Neural progenitor cell (in vitro differentiated cells): Measurements from ENCODE around the gene ULK4. TPM values are rescaled to one million over a fixed set of nuclear protein-coding genes. Genes with fewer than 3 reads are reported as not detected.

ENCODE experiments used
- DNase-seq: peaks from one replicate; pipeline ENCODE4 v3.0.0-alpha.2; 2016; ENCODE audit warnings: low spot score
- H2AFZ ChIP-seq: fragments of 200-600 bp; sonication (generic); replicated peaks from 2 replicates; pipeline ENCODE4 v1.6.1; 2016; ENCODE audit warnings: antibody characterized with exemption
- H3F3A ChIP-seq: fragments of 200-600 bp; sonication (generic); 2 replicates; pipeline ENCODE4 v1.6.1; 2016; ENCODE audit warnings: antibody characterized with exemption, low read depth
- H3K27ac ChIP-seq: fragments of 200-600 bp; sonication (generic); 2 replicates; pipeline ENCODE4 v1.5.1; 2016; ENCODE audit warnings: mild to moderate bottlenecking
- H3K27me3 ChIP-seq: fragments of 200-600 bp; sonication (generic); 2 replicates; pipeline ENCODE4 v1.6.1; 2016; ENCODE audit warnings: mild to moderate bottlenecking, moderate library complexity
- H3K36me3 ChIP-seq: fragments of 200-600 bp; sonication (generic); 2 replicates; pipeline ENCODE4 v1.5.1; 2016
- H3K4me1 ChIP-seq: fragments of 200-600 bp; sonication (generic); 2 replicates; pipeline ENCODE4 v1.6.1; 2016; ENCODE audit warnings: mixed run types
- H3K4me2 ChIP-seq: fragments of 200-600 bp; sonication (generic); 2 replicates; pipeline ENCODE4 v1.6.1; 2016
- H3K4me3 ChIP-seq: fragments of 200-600 bp; sonication (generic); 2 replicates; pipeline ENCODE4 v1.5.1; 2016
- H3K79me2 ChIP-seq: fragments of 200-600 bp; sonication (generic); 2 replicates; pipeline ENCODE4 v1.6.1; 2016; ENCODE audit warnings: low read depth
- H3K9ac ChIP-seq: fragments of 200-600 bp; sonication (generic); 2 replicates; pipeline ENCODE4 v1.6.1; 2016
- H3K9me3 ChIP-seq: fragments of 200-600 bp; sonication (generic); 2 replicates; pipeline ENCODE4 v1.5.1; 2016; ENCODE audit warnings: low read depth
- H4K20me1 ChIP-seq: fragments of 200-600 bp; sonication (generic); 2 replicates; pipeline ENCODE4 v1.6.1; 2016; ENCODE audit warnings: low read depth
- H3K27ac Mint-ChIP-seq: 3 replicates; pipeline ENCODE4 v1.8.0; 2021; ENCODE audit warnings: mixed read lengths
- H3K27me3 Mint-ChIP-seq: 2 replicates; pipeline ENCODE4 v1.8.0; 2022; ENCODE audit warnings: low read depth, mild to moderate bottlenecking, inconsistent platforms, moderate library complexity, mixed read lengths; ENCODE audit not compliant: insufficient read depth
- H3K36me3 Mint-ChIP-seq: 3 replicates; pipeline ENCODE4 v1.8.0; 2021; ENCODE audit warnings: mixed read lengths
- H3K4me1 Mint-ChIP-seq: 3 replicates; pipeline ENCODE4 v1.8.0; 2021; ENCODE audit warnings: mixed read lengths
- H3K4me3 Mint-ChIP-seq: 3 replicates; pipeline ENCODE4 v1.8.0; 2021; ENCODE audit warnings: mild to moderate bottlenecking, moderate library complexity, mixed read lengths
- H3K9me3 Mint-ChIP-seq: 3 replicates; pipeline ENCODE4 v1.8.0; 2020; ENCODE audit warnings: mixed read lengths
- CTCF ChIP-seq: fragments of 200-600 bp; sonication (generic); IDR thresholded peaks from 2 replicates; pipeline ENCODE4 v1.5.1; 2017; ENCODE audit warnings: antibody characterized with exemption, mild to moderate bottlenecking
- EZH2 ChIP-seq: fragments of 200-600 bp; sonication (generic); IDR thresholded peaks from 2 replicates; pipeline ENCODE4 v1.6.1; 2017; ENCODE audit warnings: antibody characterized with exemption, mild to moderate bottlenecking, moderate library complexity
- EZH2phosphoT487 ChIP-seq: fragments of 200-600 bp; sonication (generic); IDR thresholded peaks from 2 replicates; pipeline ENCODE4 v1.6.1; 2017; ENCODE audit warnings: antibody characterized with exemption
- total RNA-seq: library from RNA; depleted of rRNA; stranded (reverse); fragments of >200 nt; gene quantifications from 2 replicates; pipeline ENCODE4 v1.2.3, GENCODE V29; 2015; ENCODE audit warnings: low replicate concordance

Gene ULK4
- total RNA-seq, 1 donor from 2014 or later, result 33.0 TPM

DNA sequence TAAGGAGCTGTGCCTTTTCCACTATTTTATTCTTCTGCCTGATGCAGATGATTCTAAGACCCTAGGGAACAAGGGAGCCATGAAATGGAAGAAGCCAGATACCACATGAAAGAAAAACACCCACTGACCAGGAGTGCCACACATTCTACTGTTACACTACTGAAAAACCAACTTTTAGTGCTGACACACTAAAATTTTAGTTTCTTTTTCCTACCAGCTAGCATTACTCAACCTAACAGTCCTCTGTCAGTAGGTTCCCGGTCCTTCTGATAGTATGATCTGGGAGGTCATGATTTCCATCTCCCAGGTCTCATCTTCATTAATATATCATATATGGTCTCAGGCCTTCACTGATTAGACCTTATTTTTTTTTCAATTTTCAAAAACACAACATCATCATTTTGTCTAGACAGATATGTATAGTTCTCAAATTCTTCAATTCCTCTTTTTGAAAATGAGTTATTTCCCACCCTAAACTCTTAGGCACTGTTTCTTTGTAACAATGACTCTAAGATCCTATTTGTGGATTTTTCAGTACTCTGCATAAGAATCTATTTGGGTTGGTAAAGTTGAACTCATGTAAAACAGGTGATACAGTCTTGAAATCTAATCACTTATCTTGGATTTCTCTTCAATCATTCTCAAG, 440.8 kb downstream of the ULK4 start:
- H3K9me3 ChIP-seq, result no peaks in the 10 kb centered on the region

GRCh38 chr3:41519746-41520145, 442.2 kb downstream of the ULK4 start:
- Mint-ChIP-seq H3K36me3 (no peaks in the 10 kb centered on the region), H3K27me3 (peaks cover 2% of the 10 kb centered on the region), H3K27ac (no peak overlapping the region), H3K4me1 (peaks cover 4% of the 10 kb centered on the region), H3K9me3 (no peaks in the 10 kb centered on the region), H3K4me3 (no peak overlapping the region)
- no peaks in the 10 kb centered on the region for H3K36me3 ChIP-seq
- no peaks in the 10 kb centered on the region for H3K9me3 ChIP-seq
- H3K27ac ChIP-seq, result no peak overlapping the region
- H4K20me1 ChIP-seq, result no peaks in the 10 kb centered on the region
- peaks cover under 1% of the 10 kb centered on the region for H3K4me1 ChIP-seq
- no peaks in the 10 kb centered on the region for H3K27me3 ChIP-seq
- no peak overlapping the region for H3K4me3 ChIP-seq
- H3K9ac ChIP-seq, result no peak overlapping the region
- TF ChIP-seq EZH2phosphoT487 (no peak), CTCF (no peak), EZH2 (no peak)
- no peaks in the 10 kb centered on the region for H3K79me2 ChIP-seq
- H3F3A ChIP-seq, result no peaks in the 10 kb centered on the region
- no peak overlapping the region for H3K4me2 ChIP-seq
- no peak for DNase-seq
- H2AFZ ChIP-seq, result no peak overlapping the region

More for the DNA sequence above, 440.8 kb downstream of the ULK4 start:
- no peaks in the 10 kb centered on the region for H4K20me1 ChIP-seq
- no peak overlapping the region for H2AFZ ChIP-seq
- H3K27me3 ChIP-seq, result no peaks in the 10 kb centered on the region
- no peaks in the 10 kb centered on the region for H3K79me2 ChIP-seq
- H3F3A ChIP-seq, result no peaks in the 10 kb centered on the region
- no peak overlapping the region for H3K27ac ChIP-seq
- no peak overlapping the region for H3K4me3 ChIP-seq
- H3K36me3 Mint-ChIP-seq, result no peaks in the 10 kb centered on the region
- H3K36me3 ChIP-seq, result no peaks in the 10 kb centered on the region
- H3K27ac Mint-ChIP-seq, result no peak overlapping the region
- H3K4me3 Mint-ChIP-seq, result no peak overlapping the region
- peaks cover 14% of the 10 kb centered on the region for H3K4me1 Mint-ChIP-seq
- TF ChIP-seq EZH2 (no peak), EZH2phosphoT487 (no peak), CTCF (no peak)
- H3K9ac ChIP-seq, result no peak overlapping the region
- DNase-seq, result no peak
- peaks cover 14% of the 10 kb centered on the region for H3K4me1 ChIP-seq
- H3K9me3 Mint-ChIP-seq, result no peaks in the 10 kb centered on the region
- no peak overlapping the region for H3K4me2 ChIP-seq
- no peaks in the 10 kb centered on the region for H3K27me3 Mint-ChIP-seq

GRCh38 chr3:41518626-41519025, 443.3 kb downstream of the ULK4 start:
- Mint-ChIP-seq H3K9me3 (peaks cover 4% of the 10 kb centered on the region), H3K4me1 (no peaks in the 10 kb centered on the region), H3K4me3 (no peak overlapping the region), H3K27ac (no peak overlapping the region), H3K36me3 (no peaks in the 10 kb centered on the region), H3K27me3 (peaks cover 2% of the 10 kb centered on the region)
- Histone ChIP-seq H3K27ac (no peak overlapping the region), H3K4me1 (no peaks in the 10 kb centered on the region), H3K4me2 (no peak overlapping the region), H4K20me1 (no peaks in the 10 kb centered on the region), H3K9ac (no peak overlapping the region), H3K27me3 (no peaks in the 10 kb centered on the region), H3K79me2 (no peaks in the 10 kb centered on the region), H3F3A (no peaks in the 10 kb centered on the region), H2AFZ (no peak overlapping the region), H3K4me3 (no peak overlapping the region), H3K9me3 (no peaks in the 10 kb centered on the region), H3K36me3 (no peaks in the 10 kb centered on the region)
- no peak for DNase-seq
- no peak for TF ChIP-seq CTCF
- TF ChIP-seq EZH2phosphoT487, result no peak
- no peak for TF ChIP-seq EZH2
